Right lung (tissue), 10 donors: ENCODE results near the gene SLC9A1. TPM values are rescaled to one million over a fixed set of nuclear protein-coding genes. Genes with fewer than 3 reads are reported as not detected.
"Not testable (repeated sequence)": the region's sequence is repeated elsewhere in the genome, so short reads cannot be mapped to it uniquely, and the experiment has no call there.

Experiments used
- DNase-seq, 2 donors: peaks; one replicate each; pipeline ENCODE4 v3.0.0-alpha.2; 2013
- long read RNA-seq, 8 donors: transcript quantifications; one replicate each; lab custom pipeline, GENCODE V29; 2026
- polyA plus RNA-seq, 5 donors: library from polyadenylated mRNA; unstranded; fragments of 120-200 nt; gene quantifications; one replicate each; pipeline versions ENCODE4 v1.2.1 to v1.2.3, GENCODE V29; 2013; ENCODE audit warnings: inconsistent platforms in 1 of 5, low replicate concordance in 1 of 5; ENCODE audit not compliant: insufficient read length in 5 of 5, insufficient read depth in 1 of 5

The SLC9A1 gene
- 10 to 100 TPM; 15.1 to 23.9 (median 16.3) TPM for polyA plus RNA-seq
- long read RNA-seq, donor 1, full-length matches to known transcripts = 2 of 13 reads
- long read RNA-seq, donor 1, partial matches to known transcripts = 11 of 13 reads
- long read RNA-seq, donor 1, other reads (novel, unspliced or antisense) = 0 of 13 reads
- long read RNA-seq, donor 2, full-length matches to known transcripts = 4 of 4 reads
- long read RNA-seq, donor 2, partial matches to known transcripts = 0 of 4 reads
- long read RNA-seq, donor 2, other reads (novel, unspliced or antisense) = 0 of 4 reads
- long read RNA-seq, donor 3, full-length matches to known transcripts = 3 of 3 reads
- long read RNA-seq, donor 3, partial matches to known transcripts = 0 of 3 reads
- long read RNA-seq, donor 3, other reads (novel, unspliced or antisense) = 0 of 3 reads
- long read RNA-seq, donor 4 = 0 reads
- long read RNA-seq, donor 5 = 0 reads
- long read RNA-seq, donor 6, full-length matches to known transcripts = 2 of 2 reads
- long read RNA-seq, donor 6, partial matches to known transcripts = 0 of 2 reads
- long read RNA-seq, donor 6, other reads (novel, unspliced or antisense) = 0 of 2 reads
- long read RNA-seq, donor 7, full-length matches to known transcripts = 3 of 3 reads
- long read RNA-seq, donor 7, partial matches to known transcripts = 0 of 3 reads
- long read RNA-seq, donor 7, other reads (novel, unspliced or antisense) = 0 of 3 reads
- long read RNA-seq, donor 8, full-length matches to known transcripts = 2 of 2 reads
- long read RNA-seq, donor 8, partial matches to known transcripts = 0 of 2 reads
- long read RNA-seq, donor 8, other reads (novel, unspliced or antisense) = 0 of 2 reads

- DNase-seq = peak; percentile 94
Measured at GRCh38 chr1:27154991-27155781, at the start of gene SLC9A1. SLC9A1 (minus strand) TSS chr1:27155125; CDS start chr1:27154334, 791 bp downstream.

GRCh38 chr1:27203946-27204345 is 49.0 kb upstream of the SLC9A1 start:
- DNase-seq = no peak

- no peak for DNase-seq
Measured at GRCh38 chr1:27201295-27201694, 46.4 kb upstream of the SLC9A1 start.

- no peak for DNase-seq
Measured at GRCh38 chr1:27193194-27193593, 38.3 kb upstream of the SLC9A1 start.

GRCh38 chr1:27192039-27192529 is 37.2 kb upstream of the SLC9A1 start:
- no peak for DNase-seq

- DNase-seq = not testable (repeated sequence)
Measured at GRCh38 chr1:27184665-27185064, 29.7 kb upstream of the SLC9A1 start.

- DNase-seq = no peak
Measured at GRCh38 chr1:27179979-27180378, 25.1 kb upstream of the SLC9A1 start.

GRCh38 chr1:27179379-27179778 is 24.5 kb upstream of the SLC9A1 start:
- DNase-seq = no peak

- no peak for DNase-seq
Measured at GRCh38 chr1:27176954-27177353, 22.0 kb upstream of the SLC9A1 start.

- no peak for DNase-seq
Measured at GRCh38 chr1:27176323-27176722, 21.4 kb upstream of the SLC9A1 start.

- DNase-seq = not testable (repeated sequence)
Measured at GRCh38 chr1:27172992-27173391, 18.1 kb upstream of the SLC9A1 start.

- no peak for DNase-seq
Measured at GRCh38 chr1:27166929-27167328, 12.0 kb upstream of the SLC9A1 start.

GRCh38 chr1:27166351-27166802 is 11.5 kb upstream of the SLC9A1 start:
- DNase-seq = no peak

- DNase-seq = no peak
Measured at GRCh38 chr1:27163093-27163492, 8.2 kb upstream of the SLC9A1 start.

GRCh38 chr1:27162090-27162489 is 7.2 kb upstream of the SLC9A1 start:
- no peak for DNase-seq

GRCh38 chr1:27161594-27161993 is 6.7 kb upstream of the SLC9A1 start:
- DNase-seq = no peak

- no peak for DNase-seq
Measured at GRCh38 chr1:27157194-27157593, 2.3 kb upstream of the SLC9A1 start.

- peak in 1 of 2 donors; percentile 40 for DNase-seq
Measured at GRCh38 chr1:27154469-27154990, 395 bp downstream of the SLC9A1 start.

GRCh38 chr1:27153927-27154358 is 982 bp downstream of the SLC9A1 start:
- no peak for DNase-seq

- DNase-seq = no peak
Measured at GRCh38 chr1:27153549-27153886, 1.4 kb downstream of the SLC9A1 start.

- no peak for DNase-seq
Measured at GRCh38 chr1:27152829-27153548, 1.9 kb downstream of the SLC9A1 start.
